Brain microvascular endothelial cell (primary cell): ENCODE data around the gene KLHL35.

Source experiments
- DNase-seq: peaks from one replicate; pipeline ENCODE4 v3.0.0-alpha.2; 2020
- H3K27ac ChIP-seq: fragments of 250-450 bp; sonication (Bioruptor Pico); 2 replicates; pipeline ENCODE4 v1.5.1; 2020; ENCODE audit warnings: mild to moderate bottlenecking, moderate library complexity
- H3K27me3 ChIP-seq: fragments of 250-450 bp; sonication (Bioruptor Pico); replicated peaks from 2 replicates; pipeline ENCODE4 v1.5.1; 2020; ENCODE audit warnings: mild to moderate bottlenecking
- H3K36me3 ChIP-seq: fragments of 250-450 bp; sonication (Bioruptor Pico); replicated peaks from 2 replicates; pipeline ENCODE4 v1.5.1; 2020; ENCODE audit warnings: mild to moderate bottlenecking
- H3K4me3 ChIP-seq: 2 replicates; pipeline ENCODE4 v1.5.1; 2011; ENCODE audit warnings: low read depth, mild to moderate bottlenecking, control low read depth, low read length, moderate library complexity
- CTCF ChIP-seq: IDR thresholded peaks from 2 replicates; pipeline ENCODE4 v1.5.1; 2011; ENCODE audit warnings: low read depth, mild to moderate bottlenecking, moderate library complexity, low read length, control low read depth, inconsistent platforms; ENCODE audit errors: missing control alignments
- in situ Hi-C: cut with HindIII; loops from 2 replicates; pipeline ENCODE4 v1.10.0; 2017; ENCODE audit warnings: low sequenced_read_pairs, low pct_ligation_motif_present

The KLHL35 gene

GRCh38 chr11:75427181-75427580, 5.8 kb downstream of the KLHL35 start:
- H3K27ac ChIP-seq: no peak overlapping the region
- in situ Hi-C loops: no loop called here
- no peak overlapping the region for H3K4me3 ChIP-seq
- peaks cover 20% of the 10 kb centered on the region for H3K27me3 ChIP-seq
- no peaks in the 10 kb centered on the region for H3K36me3 ChIP-seq
- no peak for TF ChIP-seq CTCF
- no peak for DNase-seq

- H3K36me3 ChIP-seq: no peaks in the 10 kb centered on the region
- H3K27ac ChIP-seq: no peak overlapping the region
- no peak overlapping the region for H3K4me3 ChIP-seq
- no peak for DNase-seq
- peaks cover 15% of the 10 kb centered on the region for H3K27me3 ChIP-seq
- in situ Hi-C loops: no loop called here
- no peak for TF ChIP-seq CTCF
Measured at GRCh38 chr11:75426720-75427086, 6.3 kb downstream of the KLHL35 start.

- Histone ChIP-seq H3K27ac (no peak overlapping the region), H3K27me3 (peaks cover 2% of the 10 kb centered on the region), H3K36me3 (no peaks in the 10 kb centered on the region), H3K4me3 (no peak overlapping the region)
- DNase-seq: no peak
- peak; percentile 67 for TF ChIP-seq CTCF
- in situ Hi-C loops: no loop called here
Measured at GRCh38 chr11:75425422-75425821, 7.6 kb downstream of the KLHL35 start.

- TF ChIP-seq CTCF: no peak
- DNase-seq: no peak
- no peak overlapping the region for H3K27ac ChIP-seq
- H3K4me3 ChIP-seq: no peak overlapping the region
- no peaks in the 10 kb centered on the region for H3K36me3 ChIP-seq
- in situ Hi-C loops: no loop called here
- H3K27me3 ChIP-seq: no peaks in the 10 kb centered on the region
Measured at GRCh38 chr11:75424396-75424795, 8.6 kb downstream of the KLHL35 start.

GRCh38 chr11:75423721-75424120, 9.3 kb downstream of the KLHL35 start:
- H3K27me3 ChIP-seq: no peaks in the 10 kb centered on the region
- H3K27ac ChIP-seq: no peak overlapping the region
- in situ Hi-C loops: no loop called here
- no peak for TF ChIP-seq CTCF
- H3K4me3 ChIP-seq: no peak overlapping the region
- H3K36me3 ChIP-seq: no peaks in the 10 kb centered on the region
- DNase-seq: no peak
